ENCODE data around the gene MAN2B1. TPM values are rescaled to one million over a fixed set of nuclear protein-coding genes. Genes with fewer than 3 reads are reported as not detected.

MAN2B1 gene
- total and polyA plus RNA-seq, 2 donors (not counting 1 experiment from before 2014, with no cell fraction given), result 30.7 to 36.0 TPM

DNA sequence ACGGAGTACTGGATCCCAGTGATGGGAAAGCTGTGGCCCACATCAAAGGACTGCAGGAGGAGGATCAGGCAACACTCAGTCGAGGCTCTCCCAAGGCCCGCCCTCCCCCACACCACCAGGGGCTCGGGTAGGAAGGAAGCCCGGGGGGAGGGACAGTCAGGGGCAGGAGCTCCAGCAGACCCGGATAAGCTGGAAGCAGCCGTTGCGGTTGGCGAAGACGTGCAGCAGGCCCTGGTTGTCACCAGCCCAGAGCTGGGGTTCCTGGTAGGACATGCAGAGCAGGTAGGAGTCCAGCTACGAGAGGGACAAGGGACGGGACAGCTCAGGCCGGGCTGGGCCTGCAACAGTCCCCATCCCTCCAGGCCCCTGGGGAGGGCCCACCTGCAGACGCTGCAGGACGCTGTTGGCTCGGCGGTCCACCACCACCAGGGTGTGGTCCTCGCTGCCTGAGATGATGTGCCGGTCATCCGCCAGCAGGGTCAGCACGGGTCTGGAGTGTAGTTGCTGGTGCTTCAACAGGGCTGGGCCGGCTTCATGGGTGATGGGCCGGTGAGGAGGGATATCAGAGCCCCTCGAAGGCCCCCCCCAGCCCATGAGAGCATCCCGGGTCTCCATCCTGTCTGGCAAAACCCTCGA is 23.2 kb upstream of the MAN2B1 start:
- Histone ChIP-seq H3K9me3 (ENCODE audit: control insufficient read depth, insufficient read depth, low read depth, low read length) (no peaks in the 10 kb centered on the region), H3K4me2 (ENCODE audit: extremely low read depth, insufficient read depth, low read length) (no peak overlapping the region), H3K4me3 (replicated peaks in 1 of 4; ENCODE audit: control extremely low read depth in 1 of 4, insufficient read depth in 1 of 4, low read depth in 3 of 4, low read length in 4 of 4) (no peak overlapping the region), H3K4me1 (ENCODE audit: control insufficient read depth, extremely low read depth, insufficient read depth, low read length) (no peaks in the 10 kb centered on the region), H3K9ac (ENCODE audit: insufficient read depth, low read length) (no peak overlapping the region), H4K20me1 (ENCODE audit: control insufficient read depth, extremely low read depth, insufficient read depth, low read length) (no peaks in the 10 kb centered on the region), H3K36me3 (ENCODE audit: control insufficient read depth, insufficient read depth, low read length) (no peaks in the 10 kb centered on the region), H2AFZ (ENCODE audit: low read length) (no peak overlapping the region), H3K27me3 (ENCODE audit: control insufficient read depth, insufficient read depth, low read length) (no peaks in the 10 kb centered on the region), H3K79me2 (ENCODE audit: control insufficient read depth, insufficient read depth, low read length) (no peaks in the 10 kb centered on the region), H3K27ac (ENCODE audit: insufficient read depth, low read length) (no peak overlapping the region)
- TF ChIP-seq, protein P1, sequence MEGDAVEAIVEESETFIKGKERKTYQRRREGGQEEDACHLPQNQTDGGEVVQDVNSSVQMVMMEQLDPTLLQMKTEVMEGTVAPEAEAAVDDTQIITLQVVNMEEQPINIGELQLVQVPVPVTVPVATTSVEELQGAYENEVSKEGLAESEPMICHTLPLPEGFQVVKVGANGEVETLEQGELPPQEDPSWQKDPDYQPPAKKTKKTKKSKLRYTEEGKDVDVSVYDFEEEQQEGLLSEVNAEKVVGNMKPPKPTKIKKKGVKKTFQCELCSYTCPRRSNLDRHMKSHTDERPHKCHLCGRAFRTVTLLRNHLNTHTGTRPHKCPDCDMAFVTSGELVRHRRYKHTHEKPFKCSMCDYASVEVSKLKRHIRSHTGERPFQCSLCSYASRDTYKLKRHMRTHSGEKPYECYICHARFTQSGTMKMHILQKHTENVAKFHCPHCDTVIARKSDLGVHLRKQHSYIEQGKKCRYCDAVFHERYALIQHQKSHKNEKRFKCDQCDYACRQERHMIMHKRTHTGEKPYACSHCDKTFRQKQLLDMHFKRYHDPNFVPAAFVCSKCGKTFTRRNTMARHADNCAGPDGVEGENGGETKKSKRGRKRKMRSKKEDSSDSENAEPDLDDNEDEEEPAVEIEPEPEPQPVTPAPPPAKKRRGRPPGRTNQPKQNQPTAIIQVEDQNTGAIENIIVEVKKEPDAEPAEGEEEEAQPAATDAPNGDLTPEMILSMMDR (conservative IDR thresholded peaks at IDR 0.05 in 1 of 2, IDR thresholded peaks at IDR 0.05 in 1 of 2; ENCODE audit: low read depth in 1 of 2, low read length in 2 of 2), result no peak
- TF ChIP-seq EZH2 (IDR thresholded peaks at IDR 0.05; ENCODE audit: low read length, missing control alignments), result no peak
- DNase-seq (ENCODE audit: low read depth in 2 of 2), result no peak

DNA sequence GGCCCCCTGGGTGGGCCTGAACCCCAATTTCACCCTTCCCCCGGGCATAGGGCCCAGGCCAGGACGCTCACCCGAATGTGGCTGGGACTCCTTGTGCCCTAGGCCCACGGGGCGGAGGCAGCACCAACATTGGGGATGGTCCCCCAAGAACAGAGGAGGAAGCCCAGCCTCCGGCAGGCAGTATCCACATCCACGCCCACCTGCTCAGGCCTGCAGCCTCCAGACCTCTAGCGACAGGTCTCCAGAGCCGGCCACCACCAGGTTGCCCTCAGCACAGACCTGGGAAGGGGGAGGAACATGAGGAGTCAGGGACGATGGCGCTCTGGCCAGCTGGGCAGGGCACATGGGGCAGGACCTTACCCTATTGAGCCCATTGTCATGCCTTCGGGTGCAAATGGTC is 22.5 kb upstream of the MAN2B1 start:
- H3K9me3 ChIP-seq (ENCODE audit: control insufficient read depth, insufficient read depth, low read depth, low read length), result no peaks in the 10 kb centered on the region
- no peak for DNase-seq (ENCODE audit: low read depth in 2 of 2)
- H3K79me2 ChIP-seq (ENCODE audit: control insufficient read depth, insufficient read depth, low read length), result no peaks in the 10 kb centered on the region
- H3K9ac ChIP-seq (ENCODE audit: insufficient read depth, low read length), result no peak overlapping the region
- H3K27ac ChIP-seq (ENCODE audit: insufficient read depth, low read length), result no peak overlapping the region
- H2AFZ ChIP-seq (ENCODE audit: low read length), result no peak overlapping the region
- no peaks in the 10 kb centered on the region for H3K4me1 ChIP-seq (ENCODE audit: control insufficient read depth, extremely low read depth, insufficient read depth, low read length)
- no peaks in the 10 kb centered on the region for H3K27me3 ChIP-seq (ENCODE audit: control insufficient read depth, insufficient read depth, low read length)
- no peak for TF ChIP-seq EZH2 (IDR thresholded peaks at IDR 0.05; ENCODE audit: low read length, missing control alignments)
- TF ChIP-seq, protein P1 (conservative IDR thresholded peaks at IDR 0.05 in 1 of 2, IDR thresholded peaks at IDR 0.05 in 1 of 2; ENCODE audit: low read depth in 1 of 2, low read length in 2 of 2), result no peak
- H3K4me3 ChIP-seq (replicated peaks in 1 of 4; ENCODE audit: control extremely low read depth in 1 of 4, insufficient read depth in 1 of 4, low read depth in 3 of 4, low read length in 4 of 4), result no peak overlapping the region
- no peaks in the 10 kb centered on the region for H3K36me3 ChIP-seq (ENCODE audit: control insufficient read depth, insufficient read depth, low read length)
- H4K20me1 ChIP-seq (ENCODE audit: control insufficient read depth, extremely low read depth, insufficient read depth, low read length), result no peaks in the 10 kb centered on the region
- no peak overlapping the region for H3K4me2 ChIP-seq (ENCODE audit: extremely low read depth, insufficient read depth, low read length)

DNA sequence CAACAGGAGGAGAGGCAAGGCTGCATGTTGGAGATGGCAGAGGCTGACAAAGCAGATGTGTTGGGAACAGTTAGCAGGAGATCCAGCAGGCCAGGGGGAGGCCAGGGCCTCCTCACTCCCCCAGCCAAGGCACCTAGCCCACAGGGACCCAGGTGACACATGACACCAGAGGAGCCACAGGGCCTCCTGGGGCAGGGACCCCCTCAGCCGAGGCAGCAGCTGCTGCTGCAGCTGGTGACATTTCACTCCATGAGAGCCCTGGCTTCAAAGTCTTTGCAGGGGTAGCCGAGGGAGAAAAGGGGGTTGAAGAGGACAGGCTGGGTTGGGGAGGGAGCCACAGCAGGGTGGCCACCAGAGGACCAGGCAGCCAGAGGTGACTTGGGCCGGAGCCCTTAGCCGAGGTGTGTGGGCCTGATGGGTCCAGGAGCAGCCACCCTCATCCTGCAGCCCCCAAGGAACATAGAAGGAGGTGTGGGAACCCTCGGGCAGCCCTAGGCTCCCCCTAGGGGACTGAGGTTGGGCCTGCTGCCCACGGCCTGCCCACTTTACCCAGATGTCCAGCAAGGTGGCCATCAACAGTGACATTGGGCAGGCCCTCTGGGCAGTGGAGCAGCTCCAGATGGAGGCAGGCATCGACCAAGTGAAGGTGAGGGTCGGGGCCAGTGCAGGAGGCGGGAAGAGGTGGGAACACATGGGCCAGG is 21.1 kb upstream of the MAN2B1 start, which contains the start of gene GNG14:
Gene GNG14, plus strand, starts transcription at position 503 of the 701 bp plus-strand sequence. Its CDS starts 51 bp downstream, at position 554.
- Histone ChIP-seq H3K9me3 (ENCODE audit: control insufficient read depth, insufficient read depth, low read depth, low read length) (no peaks in the 10 kb centered on the region), H4K20me1 (ENCODE audit: control insufficient read depth, extremely low read depth, insufficient read depth, low read length) (no peaks in the 10 kb centered on the region), H2AFZ (ENCODE audit: low read length) (no peak within 1 kb of the TSS), H3K36me3 (ENCODE audit: control insufficient read depth, insufficient read depth, low read length) (no peaks in the 10 kb centered on the region), H3K27ac (ENCODE audit: insufficient read depth, low read length) (no peak within 1 kb of the TSS), H3K9ac (ENCODE audit: insufficient read depth, low read length) (no peak within 1 kb of the TSS), H3K27me3 (ENCODE audit: control insufficient read depth, insufficient read depth, low read length) (no peaks in the 10 kb centered on the region), H3K4me2 (ENCODE audit: extremely low read depth, insufficient read depth, low read length) (no peak within 1 kb of the TSS), H3K79me2 (ENCODE audit: control insufficient read depth, insufficient read depth, low read length) (no peaks in the 10 kb centered on the region), H3K4me1 (ENCODE audit: control insufficient read depth, extremely low read depth, insufficient read depth, low read length) (no peaks in the 10 kb centered on the region), H3K4me3 (replicated peaks in 1 of 4; ENCODE audit: control extremely low read depth in 1 of 4, insufficient read depth in 1 of 4, low read depth in 3 of 4, low read length in 4 of 4) (no peak within 1 kb of the TSS)
- DNase-seq (ENCODE audit: low read depth in 2 of 2), result no peak
- no peak for TF ChIP-seq EZH2 (IDR thresholded peaks at IDR 0.05; ENCODE audit: low read length, missing control alignments)
- TF ChIP-seq, protein P1 (conservative IDR thresholded peaks at IDR 0.05 in 1 of 2, IDR thresholded peaks at IDR 0.05 in 1 of 2; ENCODE audit: low read depth in 1 of 2, low read length in 2 of 2), result no peak

All from fibroblast of lung (primary cell).